ENCODE measurements around the gene TMEM106B. TPM values are rescaled to one million over a fixed set of nuclear protein-coding genes. Genes with fewer than 3 reads are reported as not detected.

TMEM106B gene
- total RNA-seq, 1 donor from 2014 or later, result 31.5 TPM

Other genes starting within 250 kb of the TMEM106B start
- gene VWDE, start 192.6 kb downstream of the TMEM106B start, total RNA-seq, result 3.9 and 4.4 TPM in 2 replicates